ENCODE data around the gene GOLGA1. TPM values are rescaled to one million over a fixed set of nuclear protein-coding genes. Genes with fewer than 3 reads are reported as not detected.

Gene GOLGA1
- total RNA-seq, 2 donors from 2014 or later = 19.1 to 23.2 TPM

GRCh38 chr9:124894741-124895170 is 46.1 kb downstream of the GOLGA1 start:
- intact Hi-C loops (cut with DNase I) = no loop called here
- Histone ChIP-seq H3K4me3 (no peak overlapping the region), H3K9ac (ENCODE audit: low read depth in 2 of 2, low read length in 2 of 2) (no peak overlapping the region), H3K36me3 (no peaks in the 10 kb centered on the region), H3K27me3 (no peaks in the 10 kb centered on the region), H3K27ac (no peak overlapping the region), H3K9me3 (no peaks in the 10 kb centered on the region), H3K4me1 (no peaks in the 10 kb centered on the region)
- TF ChIP-seq CTCF (IDR thresholded peaks at IDR 0.05) = no peak
- no peak for DNase-seq

- Histone ChIP-seq H3K4me1 (no peaks in the 10 kb centered on the region), H3K36me3 (no peaks in the 10 kb centered on the region)
Measured at GRCh38 chr9:124894035-124894740, 46.7 kb downstream of the GOLGA1 start.

GRCh38 chr9:124890179-124890578 is 50.7 kb downstream of the GOLGA1 start:
- TF ChIP-seq CTCF (IDR thresholded peaks at IDR 0.05) = no peak
- DNase-seq = no peak
- H3K27ac ChIP-seq = no peak overlapping the region
- no peak overlapping the region for H3K4me3 ChIP-seq
- H3K36me3 ChIP-seq = peaks cover 5% of the 10 kb centered on the region
- intact Hi-C loops (cut with DNase I) = no loop called here
- H3K27me3 ChIP-seq = no peaks in the 10 kb centered on the region
- H3K4me1 ChIP-seq = no peaks in the 10 kb centered on the region
- no peak overlapping the region for H3K9ac ChIP-seq (ENCODE audit: low read depth in 2 of 2, low read length in 2 of 2)
- H3K9me3 ChIP-seq = no peaks in the 10 kb centered on the region

More at GRCh38 chr9:124894035-124894740, 46.7 kb downstream of the GOLGA1 start:
- H3K9ac ChIP-seq (ENCODE audit: low read depth in 2 of 2, low read length in 2 of 2) = no peak overlapping the region
- no peaks in the 10 kb centered on the region for H3K9me3 ChIP-seq
- DNase-seq = no peak
- intact Hi-C loops (cut with DNase I) = no loop called here
- no peak overlapping the region for H3K27ac ChIP-seq
- no peaks in the 10 kb centered on the region for H3K27me3 ChIP-seq
- H3K4me3 ChIP-seq = no peak overlapping the region
- TF ChIP-seq CTCF (IDR thresholded peaks at IDR 0.05) = no peak

- H3K9me3 ChIP-seq = no peaks in the 10 kb centered on the region
- TF ChIP-seq CTCF (IDR thresholded peaks at IDR 0.05) = no peak
- H3K9ac ChIP-seq (ENCODE audit: low read depth in 2 of 2, low read length in 2 of 2) = no peak overlapping the region
- no peaks in the 10 kb centered on the region for H3K4me1 ChIP-seq
- no peaks in the 10 kb centered on the region for H3K27me3 ChIP-seq
- peaks cover 5% of the 10 kb centered on the region for H3K36me3 ChIP-seq
- DNase-seq = no peak
- no peak overlapping the region for H3K4me3 ChIP-seq
- H3K27ac ChIP-seq = no peak overlapping the region
- intact Hi-C loops (cut with DNase I) = no loop called here
Measured at GRCh38 chr9:124889006-124889405, 51.9 kb downstream of the GOLGA1 start.

- intact Hi-C loops (cut with DNase I) = no loop called here
- Histone ChIP-seq H3K4me1 (no peaks in the 10 kb centered on the region), H3K4me3 (no peak overlapping the region), H3K9me3 (no peaks in the 10 kb centered on the region), H3K9ac (ENCODE audit: low read depth in 2 of 2, low read length in 2 of 2) (no peak overlapping the region), H3K27me3 (no peaks in the 10 kb centered on the region), H3K36me3 (peaks cover 5% of the 10 kb centered on the region), H3K27ac (no peak overlapping the region)
- no peak for TF ChIP-seq CTCF (IDR thresholded peaks at IDR 0.05)
- no peak for DNase-seq
Measured at GRCh38 chr9:124887832-124888231, 53.1 kb downstream of the GOLGA1 start.

Measured in colonic mucosa (tissue), 4 donors.